Skin epidermis (tissue), 12 donors: ENCODE data around the gene SERTAD3.
"Not testable (repeated sequence)": the region's sequence is repeated elsewhere in the genome, so short reads cannot be mapped to it uniquely, and the experiment has no call there.

Experiments used
- H3K27ac ChIP-seq, 21 experiments: fragments of 200-600 bp; sonication (generic) in 11 of 21; one replicate each; pipeline ENCODE4 v1.5.0; 2020; ENCODE audit warnings: mild to moderate bottlenecking in 3 of 21, inconsistent platforms in 2 of 21, moderate library complexity in 2 of 21
- H3K4me3 ChIP-seq, 7 experiments: fragments of 200-600 bp; sonication (generic) in 2 of 7; one replicate each; pipeline ENCODE4 v1.5.0; 2020; ENCODE audit warnings: inconsistent platforms in 2 of 7, mild to moderate bottlenecking in 2 of 7, moderate library complexity in 1 of 7

The SERTAD3 gene

GRCh38 chr19:40432760-40433159, 11.4 kb downstream of the SERTAD3 start:
- H3K27ac ChIP-seq: peak overlapping the region in 20 of 21 experiments; percentile 82 to 98 (median 92)
- peak overlapping the region in 6 of 7 experiments; percentile 22 to 44 (median 34) for H3K4me3 ChIP-seq

- no peak overlapping the region for H3K4me3 ChIP-seq
- peak overlapping the region in 1 of 21 experiments; percentile 94 for H3K27ac ChIP-seq
Observed at GRCh38 chr19:40431698-40432097, 12.4 kb downstream of the SERTAD3 start.

- H3K27ac ChIP-seq, H3K4me3 ChIP-seq: not testable (repeated sequence)
Observed at GRCh38 chr19:40430242-40430641, 13.9 kb downstream of the SERTAD3 start.

- H3K4me3 ChIP-seq, H3K27ac ChIP-seq: not testable (repeated sequence)
Observed at GRCh38 chr19:40428197-40428596, 15.9 kb downstream of the SERTAD3 start.

GRCh38 chr19:40425450-40426287, 18.5 kb downstream of the SERTAD3 start, which contains the start of gene SERTAD1:
Gene SERTAD1 (minus strand): TSS chr19:40425992. CDS start chr19:40423546, 2,446 bp downstream.
- H3K27ac ChIP-seq: peak within 1 kb of the TSS; percentile 94 to 100 (median 99)
- peak within 1 kb of the TSS; percentile 53 to 90 (median 68) for H3K4me3 ChIP-seq

GRCh38 chr19:40424637-40425449, 19.3 kb downstream of the SERTAD3 start:
- Histone ChIP-seq H3K27ac (peak overlapping the region; percentile 94 to 100 (median 99)), H3K4me3 (peak overlapping the region; percentile 53 to 90 (median 68))

- peak overlapping the region in 17 of 21 experiments; percentile 7 to 100 (median 99) for H3K27ac ChIP-seq
- H3K4me3 ChIP-seq: peak overlapping the region; percentile 53 to 90 (median 68)
Observed at GRCh38 chr19:40423938-40424337, 20.2 kb downstream of the SERTAD3 start.

- Histone ChIP-seq H3K27ac (peak overlapping the region in 9 of 21 experiments; percentile 5 to 100 (median 98)), H3K4me3 (no peak overlapping the region)
Observed at GRCh38 chr19:40422748-40423566, 21.2 kb downstream of the SERTAD3 start.

- Histone ChIP-seq H3K27ac (peak overlapping the region; percentile 84 to 100 (median 97)), H3K4me3 (no peak overlapping the region)
Observed at GRCh38 chr19:40421993-40422747, 22.0 kb downstream of the SERTAD3 start.

GRCh38 chr19:40420766-40421765, 23.1 kb downstream of the SERTAD3 start:
- Histone ChIP-seq H3K4me3 (peak overlapping the region; percentile 31 to 62 (median 49)), H3K27ac (peak overlapping the region; percentile 84 to 100 (median 97))

- Histone ChIP-seq H3K4me3 (peak overlapping the region; percentile 31 to 62 (median 49)), H3K27ac (peak overlapping the region; percentile 84 to 100 (median 97))
Observed at GRCh38 chr19:40420451-40420765, 23.7 kb downstream of the SERTAD3 start.

GRCh38 chr19:40419780-40420179, 24.4 kb downstream of the SERTAD3 start:
- peak overlapping the region in 2 of 21 experiments; percentile 7 to 35 for H3K27ac ChIP-seq
- no peak overlapping the region for H3K4me3 ChIP-seq

GRCh38 chr19:40419066-40419612, 25.0 kb downstream of the SERTAD3 start:
- peak overlapping the region in 2 of 21 experiments; percentile 7 to 35 for H3K27ac ChIP-seq
- H3K4me3 ChIP-seq: no peak overlapping the region

- no peak overlapping the region for H3K4me3 ChIP-seq
- H3K27ac ChIP-seq: peak overlapping the region in 9 of 21 experiments; percentile 58 to 88 (median 76)
Observed at GRCh38 chr19:40418040-40418439, 26.1 kb downstream of the SERTAD3 start.

GRCh38 chr19:40417643-40417981, 26.5 kb downstream of the SERTAD3 start:
- Histone ChIP-seq H3K27ac (peak overlapping the region in 20 of 21 experiments; percentile 25 to 88 (median 69)), H3K4me3 (no peak overlapping the region)

- Histone ChIP-seq H3K4me3 (no peak overlapping the region), H3K27ac (peak overlapping the region in 20 of 21 experiments; percentile 25 to 88 (median 69))
Observed at GRCh38 chr19:40416918-40417642, 27.1 kb downstream of the SERTAD3 start.

GRCh38 chr19:40415768-40416167, 28.4 kb downstream of the SERTAD3 start:
- Histone ChIP-seq H3K27ac (no peak overlapping the region), H3K4me3 (no peak overlapping the region)
